Mesendoderm (in vitro differentiated cells): ENCODE measurements around the gene HIKESHI. TPM values are rescaled to one million over a fixed set of nuclear protein-coding genes. Genes with fewer than 3 reads are reported as not detected.

Experiments used
- DNase-seq: peaks from one replicate; pipeline ENCODE4 v3.0.0; 2013
- H2AK5ac ChIP-seq: 2 replicates; pipeline ENCODE4 v1.6.1; 2013; ENCODE audit warnings: low read length, inconsistent platforms
- H2BK120ac ChIP-seq: 2 replicates; pipeline ENCODE4 v1.6.1; 2013; ENCODE audit warnings: low read depth, mild to moderate bottlenecking, low read length, moderate library complexity, mixed read lengths
- H2BK15ac ChIP-seq: replicated peaks from 2 replicates; pipeline ENCODE4 v1.6.1; 2013; ENCODE audit warnings: low read depth, mild to moderate bottlenecking, moderate library complexity
- H2BK5ac ChIP-seq: 2 replicates; pipeline ENCODE4 v1.6.1; 2013; ENCODE audit warnings: low read length, inconsistent platforms
- H3K18ac ChIP-seq: 2 replicates; pipeline ENCODE4 v1.6.1; 2013; ENCODE audit warnings: mild to moderate bottlenecking, low read length, mixed read lengths
- H3K23ac ChIP-seq: one replicate; pipeline ENCODE4 v1.6.1; 2013; ENCODE audit warnings: low read length
- H3K27ac ChIP-seq: 2 replicates; pipeline ENCODE4 v1.5.1; 2013; ENCODE audit warnings: low read depth, mild to moderate bottlenecking, inconsistent platforms, low read length, moderate library complexity
- H3K27me3 ChIP-seq: 2 replicates; pipeline ENCODE4 v1.6.1; 2013; ENCODE audit warnings: low read length, control low read depth, mild to moderate bottlenecking, inconsistent platforms; ENCODE audit not compliant: insufficient read depth, poor library complexity
- H3K36me3 ChIP-seq: 2 replicates; pipeline ENCODE4 v1.6.1; 2013; ENCODE audit warnings: low read length, inconsistent platforms; ENCODE audit not compliant: control insufficient read depth, insufficient read depth
- H3K4ac ChIP-seq: one replicate; pipeline ENCODE4 v1.6.1; 2013; ENCODE audit warnings: low read depth, mild to moderate bottlenecking, low read length, moderate library complexity
- H3K4me1 ChIP-seq: 2 replicates; pipeline ENCODE4 v1.6.1; 2013; ENCODE audit warnings: low read depth, low read length, inconsistent platforms; ENCODE audit not compliant: control insufficient read depth
- H3K4me2 ChIP-seq: 2 replicates; pipeline ENCODE4 v1.6.1; 2013; ENCODE audit warnings: low read length
- H3K4me3 ChIP-seq: 2 replicates; pipeline ENCODE4 v1.5.1; 2013; ENCODE audit warnings: mild to moderate bottlenecking, low read length
- H3K56ac ChIP-seq: one replicate; pipeline ENCODE4 v1.6.1; 2013; ENCODE audit warnings: low read length
- H3K79me1 ChIP-seq: 2 replicates; pipeline ENCODE4 v1.6.1; 2013; ENCODE audit warnings: low read length, inconsistent platforms
- H3K79me2 ChIP-seq: 2 replicates; pipeline ENCODE4 v1.6.1; 2013; ENCODE audit warnings: mild to moderate bottlenecking, low read length; ENCODE audit not compliant: control insufficient read depth, insufficient read depth
- H3K9ac ChIP-seq: 2 replicates; pipeline ENCODE4 v1.6.1; 2013; ENCODE audit warnings: low read length, inconsistent platforms
- H4K5ac ChIP-seq: one replicate; pipeline ENCODE4 v1.6.1; 2013; ENCODE audit warnings: low read length
- H4K8ac ChIP-seq: one replicate; pipeline ENCODE4 v1.6.1; 2013; ENCODE audit warnings: low read depth, mild to moderate bottlenecking, control low read depth, low read length, moderate library complexity
- WGBS: extraction: QIAGEN DNeasy Blood & Tissue Kit; methylation state at CpG from one replicate; pipeline ENCODE4 v1.1.7; 2013; ENCODE audit warnings: low lambda C conversion rate, missing lambda C conversion rate; ENCODE audit not compliant: insufficient coverage; ENCODE audit errors: extremely low coverage; 5-methylcytosine and 5-hydroxymethylcytosine counted together
- small RNA-seq: library from polyadenylated mRNA; stranded (forward); fragments of <200 nt; extraction: miRNeasy Mini kit (QIAGEN cat#:217004); gene quantifications from one replicate; pipeline ENCODE3, GENCODE V24; 2013; ENCODE audit not compliant: insufficient read depth

Gene HIKESHI

GRCh38 chr11:86395061-86395551, 93.1 kb downstream of the HIKESHI start:
- Histone ChIP-seq H3K79me1 (no peaks in the 10 kb centered on the region), H3K36me3 (no peaks in the 10 kb centered on the region), H3K18ac (no peak overlapping the region), H2BK120ac (no peak overlapping the region), H4K5ac (no peak overlapping the region), H3K9ac (no peak overlapping the region), H3K27me3 (no peaks in the 10 kb centered on the region), H3K79me2 (no peaks in the 10 kb centered on the region), H2BK15ac (no peak overlapping the region), H3K23ac (no peak overlapping the region), H3K56ac (no peak overlapping the region), H3K4ac (no peak overlapping the region), H3K27ac (no peak overlapping the region), H2AK5ac (no peak overlapping the region), H4K8ac (no peak overlapping the region), H3K4me3 (no peak overlapping the region), H3K4me2 (no peak overlapping the region), H3K4me1 (no peaks in the 10 kb centered on the region), H2BK5ac (no peak overlapping the region)
- DNase-seq, result peak; percentile 69
- WGBS, result no CpG with 5 or more reads among the region's 6 CpGs

Small RNAs within 50 kb of the gene (small RNA-seq; reads per million reads assigned to genes)
- gene RN7SL225P, result not detected
